GM18505 (cell line): Measurements from ENCODE around the gene ODAD4.
A peak's percentile ranks its signal among the peaks of the same experiment; 100 is the strongest.
"Not testable (repeated sequence)": the region's sequence is repeated elsewhere in the genome, so short reads cannot be mapped to it uniquely, and the experiment has no call there.

Experiments
- ATAC-seq: cut with Tn5 transposase; IDR thresholded peaks from one replicate; pipeline ENCODE4 v1.9.1; 2021; ENCODE audit not compliant: unreplicated experiment
- POLR2A ChIP-seq: IDR thresholded peaks from 4 replicates; pipeline ENCODE4 v1.6.1; 2011; ENCODE audit warnings: borderline replicate concordance; ENCODE audit not compliant: insufficient read depth, insufficient read length; ENCODE audit errors: extremely low read depth

The ODAD4 gene

GRCh38 chr17:41918314-41919164 lies 11.9 kb upstream of the ODAD4 start, which contains the start of gene ACLY:
Gene ACLY, minus strand, starts transcription at chr17:41918951. Its CDS starts 5,078 bp downstream, at chr17:41913873.
- TF ChIP-seq POLR2A = peak; percentile 92
- ATAC-seq = peak; percentile 92

- no peak for TF ChIP-seq POLR2A
- ATAC-seq = no peak
Measured at GRCh38 chr17:41919165-41919817, 11.1 kb upstream of the ODAD4 start.

- TF ChIP-seq POLR2A = no peak
- no peak for ATAC-seq
Measured at GRCh38 chr17:41919840-41920579, 10.4 kb upstream of the ODAD4 start.

GRCh38 chr17:41920580-41920955 lies 9.8 kb upstream of the ODAD4 start:
- TF ChIP-seq POLR2A = no peak
- no peak for ATAC-seq

- no peak for TF ChIP-seq POLR2A
- ATAC-seq = no peak
Measured at GRCh38 chr17:41925991-41926590, 4.3 kb upstream of the ODAD4 start.

DNA sequence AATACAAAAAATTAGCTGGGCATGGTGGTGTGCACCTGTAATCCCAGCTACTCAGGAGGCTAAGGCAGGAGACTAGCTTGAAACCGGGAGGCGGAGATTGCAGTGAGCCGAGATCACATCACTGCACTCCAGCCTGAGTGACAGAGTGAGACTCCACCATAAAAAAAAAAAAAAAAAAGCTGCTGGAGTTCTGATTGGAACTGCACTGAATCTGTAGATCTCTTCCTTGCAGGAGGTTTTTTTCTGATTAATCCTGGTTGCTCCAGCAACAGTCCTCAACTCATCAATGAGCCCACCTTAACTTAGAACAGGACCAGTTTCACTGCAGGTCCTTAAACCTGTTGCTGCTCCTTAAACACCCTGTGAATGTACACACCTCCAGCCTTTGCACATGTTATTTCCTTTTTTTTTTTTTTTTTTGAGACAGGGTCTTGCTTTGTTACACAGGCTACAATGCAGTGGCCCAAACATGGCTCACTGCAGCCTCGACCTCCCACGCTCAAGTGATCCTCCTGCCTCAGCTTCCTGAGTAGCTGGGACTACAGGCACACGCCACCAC lies 1.6 kb upstream of the ODAD4 start:
- ATAC-seq = no peak
- no peak for TF ChIP-seq POLR2A

GRCh38 chr17:41930833-41931156 lies 378 bp downstream of the ODAD4 start:
- peak; percentile 24 for ATAC-seq

GRCh38 chr17:41931715-41932114 lies 1.3 kb downstream of the ODAD4 start:
- not testable (repeated sequence) for ATAC-seq

GRCh38 chr17:41932816-41933389 lies 2.5 kb downstream of the ODAD4 start:
- TF ChIP-seq POLR2A = no peak
- ATAC-seq = no peak

DNA sequence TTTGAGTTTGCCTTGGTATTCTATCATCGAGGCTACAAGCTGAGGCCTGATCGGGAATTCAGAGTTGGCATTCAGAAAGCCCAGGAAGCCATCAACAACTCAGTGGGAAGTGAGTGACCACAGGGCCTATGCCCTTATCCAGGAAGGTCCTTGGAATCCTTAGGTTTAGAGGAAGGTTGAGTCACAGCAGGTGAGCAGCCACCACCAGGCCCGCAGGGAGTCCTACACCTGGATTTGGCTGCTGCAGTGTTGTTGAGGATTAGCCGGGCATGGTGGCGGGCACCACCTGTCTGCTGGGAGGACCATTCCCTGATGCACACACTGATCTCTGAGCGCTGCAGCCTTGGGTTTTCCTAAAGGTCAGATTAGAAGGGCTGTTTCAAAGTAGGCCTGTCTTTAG lies 5.2 kb downstream of the ODAD4 start:
- ATAC-seq = no peak
- no peak for TF ChIP-seq POLR2A

DNA sequence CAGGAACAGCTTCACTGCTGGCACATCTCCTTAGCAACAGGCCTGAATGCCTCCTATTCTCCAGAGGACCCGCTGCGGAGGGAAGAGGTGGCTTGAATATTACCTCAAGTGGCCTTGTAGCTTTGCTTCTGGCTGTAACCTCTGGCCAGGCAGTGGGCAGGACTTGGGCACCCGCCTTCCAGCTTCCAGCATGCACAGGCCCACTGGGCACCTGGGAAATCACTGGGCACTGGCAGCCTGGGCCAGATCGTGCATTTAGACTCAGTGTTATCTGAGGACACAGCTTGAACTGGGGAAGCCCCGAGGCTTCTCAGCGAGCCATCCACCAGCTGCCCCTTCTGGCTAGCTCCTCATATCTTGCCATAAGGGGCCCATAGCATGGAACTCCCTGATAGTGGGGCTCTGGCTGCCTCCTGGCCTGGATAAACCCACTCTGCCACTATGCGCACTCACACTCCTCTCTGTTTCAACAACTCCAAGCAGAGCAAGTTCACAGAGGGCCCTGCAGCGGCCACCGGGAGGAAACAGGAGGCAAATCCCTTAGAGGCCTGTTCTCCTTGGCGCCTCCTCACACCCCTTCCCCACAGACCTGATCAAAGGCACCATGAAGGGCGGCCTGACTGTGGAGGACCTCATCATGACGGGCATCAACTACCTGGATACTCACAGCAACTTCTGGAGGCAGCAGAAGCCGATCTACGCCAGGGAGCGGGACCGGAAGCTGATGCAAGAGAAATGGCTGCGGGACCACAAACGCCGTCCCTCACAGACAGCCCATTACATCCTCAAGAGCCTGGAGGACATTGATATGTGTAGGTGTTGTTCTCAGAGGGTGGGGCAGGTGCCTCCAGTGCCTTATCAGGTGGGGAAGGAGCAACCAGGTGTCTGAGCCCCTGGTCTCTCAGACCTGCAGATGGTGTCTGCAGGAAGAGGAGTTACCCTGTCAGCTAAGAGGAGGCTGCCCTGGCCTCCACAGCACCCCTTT lies 7.8 kb downstream of the ODAD4 start:
- ATAC-seq = no peak
- no peak for TF ChIP-seq POLR2A
